GM23248 (cell line): Measurements from ENCODE around the gene CDH4.

Experiments used
- EZH2 ChIP-seq: fragments of 200-600 bp; sonication (generic); IDR thresholded peaks from 2 replicates; pipeline ENCODE4 v1.6.1; 2018; ENCODE audit warnings: antibody characterized with exemption, mild to moderate bottlenecking; ENCODE audit not compliant: insufficient read depth, poor library complexity, severe bottlenecking
- EZH2phosphoT487 ChIP-seq: fragments of 200-600 bp; sonication (generic); IDR thresholded peaks from 2 replicates; pipeline ENCODE4 v1.6.1; 2018; ENCODE audit warnings: antibody characterized with exemption, moderate library complexity, mild to moderate bottlenecking, low read depth; ENCODE audit not compliant: insufficient read depth

- TF ChIP-seq EZH2phosphoT487 (no peak), EZH2 (no peak)
Observed at GRCh38 chr20:61701401-61701800, 449.3 kb downstream of the CDH4 start.
